SK-N-SH (cell line): Measurements from ENCODE around the gene WNK1. TPM values are rescaled to one million over a fixed set of nuclear protein-coding genes. Genes with fewer than 3 reads are reported as not detected.
"Not testable (repeated sequence)": the region's sequence is repeated elsewhere in the genome, so short reads cannot be mapped to it uniquely, and the experiment has no call there.

ENCODE experiments used
- CTCF ChIA-PET: fragments of 300-600, 350-600 bp; formaldehyde crosslinking; extraction: SDS; loops from one replicate; lab custom pipeline; 2021; lab: Yijun Ruan, JAX
- POLR2A ChIA-PET: fragments of 350-600 bp; sonication (Branson Sonifier 250); formaldehyde crosslinking; extraction: SDS; loops from one replicate; lab custom pipeline; 2020; ENCODE audit warnings: antibody characterized with exemption, inconsistent platforms; lab: Yijun Ruan, JAX
- DNase-seq: peaks from one replicate; pipeline ENCODE4 v3.0.0; 2012
- H2AFZ ChIP-seq: fragments of 200-600 bp; sonication (generic); 2 replicates; pipeline ENCODE4 v1.8.1; 2016; ENCODE audit warnings: antibody characterized with exemption, mild to moderate bottlenecking, low read depth
- H3F3A ChIP-seq: fragments of 200-600 bp; sonication (generic); replicated peaks from 2 replicates; pipeline ENCODE3; 2016; ENCODE audit warnings: antibody characterized with exemption, mild to moderate bottlenecking; ENCODE audit not compliant: insufficient read depth
- H3K27ac ChIP-seq, 2 experiments: fragments of 200-500 bp in 1 of 2; fragments of 200-600 bp in 1 of 2; sonication (Bioruptor generic) in 1 of 2; sonication (generic), shearing (Covaris generic) in 1 of 2; 2 replicates each; pipeline versions ENCODE4 v1.5.1 to v1.6.1; 2014 to 2016; ENCODE audit warnings: low read depth in 2 of 2, inconsistent platforms in 1 of 2, low read length in 1 of 2, mild to moderate bottlenecking in 1 of 2, mixed read lengths in 1 of 2
- H3K27me3 ChIP-seq: fragments of 200-600 bp; sonication (generic), shearing (Covaris generic); 2 replicates; pipeline ENCODE4 v1.6.1; 2016; ENCODE audit warnings: mixed run types; ENCODE audit not compliant: insufficient read depth
- H3K36me3 ChIP-seq, 2 experiments: fragments of 200-500 bp in 1 of 2; fragments of 200-600 bp in 1 of 2; sonication (Bioruptor generic) in 1 of 2; sonication (generic) in 1 of 2; replicated peaks in 1 of 2; 2 replicates each; pipeline versions ENCODE3 to v1.5.1; 2014 to 2016; ENCODE audit warnings: low read length in 1 of 2, mild to moderate bottlenecking in 1 of 2; ENCODE audit not compliant: insufficient read depth in 2 of 2, control insufficient read depth in 1 of 2
- H3K4me1 ChIP-seq, 2 experiments: fragments of 200-500 bp in 1 of 2; fragments of 200-600 bp in 1 of 2; sonication (Bioruptor generic) in 1 of 2; sonication (generic), shearing (Covaris generic) in 1 of 2; 2 replicates each; pipeline versions ENCODE4 v1.5.1 to v1.6.1; 2014 to 2016; ENCODE audit warnings: low read depth in 1 of 2, low read length in 1 of 2, mixed run types in 1 of 2; ENCODE audit not compliant: insufficient read depth in 2 of 2, control insufficient read depth in 1 of 2
- H3K4me2 ChIP-seq: fragments of 200-600 bp; sonication (generic), shearing (Covaris generic); 2 replicates; pipeline ENCODE4 v1.6.1; 2017; ENCODE audit warnings: mixed run types
- H3K4me3 ChIP-seq, 2 experiments: fragments of 200-500 bp in 1 of 2; fragments of 200-600 bp in 1 of 2; sonication (Bioruptor generic) in 1 of 2; sonication (generic), shearing (Covaris generic) in 1 of 2; 2 replicates each; pipeline versions ENCODE4 v1.5.1 to v1.8.1; 2014 to 2016; ENCODE audit warnings: low read depth in 2 of 2, inconsistent platforms in 1 of 2, low read length in 1 of 2, mild to moderate bottlenecking in 1 of 2, mixed read lengths in 1 of 2, moderate library complexity in 1 of 2
- H3K79me2 ChIP-seq: fragments of 200-600 bp; sonication (generic); 2 replicates; pipeline ENCODE4 v1.8.1; 2017; ENCODE audit warnings: mild to moderate bottlenecking; ENCODE audit not compliant: insufficient read depth
- H3K9ac ChIP-seq: fragments of 200-600 bp; sonication (generic); 2 replicates; pipeline ENCODE4 v1.6.1; 2017; ENCODE audit warnings: mixed run types
- H3K9me2 ChIP-seq: fragments of 200-600 bp; sonication (generic); 2 replicates; pipeline ENCODE4 v1.6.1; 2017; ENCODE audit warnings: mixed run types
- H3K9me3 ChIP-seq: fragments of 200-600 bp; sonication (generic); 2 replicates; pipeline ENCODE4 v1.6.1; 2017; ENCODE audit warnings: mixed run types, mild to moderate bottlenecking, moderate library complexity
- H4K20me1 ChIP-seq: fragments of 200-600 bp; sonication (generic); 2 replicates; pipeline ENCODE4 v1.6.1; 2017; ENCODE audit warnings: mild to moderate bottlenecking, mixed run types; ENCODE audit not compliant: insufficient read depth
- ELF1 ChIP-seq: IDR thresholded peaks from 2 replicates; pipeline ENCODE4 v1.4.0; 2012
- FOXM1 ChIP-seq: IDR thresholded peaks from 2 replicates; pipeline ENCODE4 v1.4.0; 2012; ENCODE audit warnings: low read depth, mild to moderate bottlenecking
- GATA2 ChIP-seq: sonication (generic); formaldehyde crosslinking; IDR thresholded peaks from 2 replicates; pipeline ENCODE4 v1.5.0; 2020; ENCODE audit warnings: mild to moderate bottlenecking, missing genetic modification reagents
- MXI1 ChIP-seq: IDR thresholded peaks from 2 replicates; pipeline ENCODE4 v1.6.1; 2012; ENCODE audit warnings: mild to moderate bottlenecking, low read depth, low read length, improper control_type of control experiment
- POLR2AphosphoS5 ChIP-seq: IDR thresholded peaks from 2 replicates; pipeline ENCODE4 v1.6.1; 2012; ENCODE audit warnings: low read depth, low read length
- RCOR1 ChIP-seq: fragments of 150-350 bp; IDR thresholded peaks from 2 replicates; pipeline ENCODE4 v1.6.1; 2017; ENCODE audit warnings: antibody characterized with exemption, low read length
- RFX5 ChIP-seq: IDR thresholded peaks from 2 replicates; pipeline ENCODE4 v1.6.1; 2012; ENCODE audit warnings: mild to moderate bottlenecking, improper control_type of control experiment, low read length
- TAF1 ChIP-seq: IDR thresholded peaks from 2 replicates; pipeline ENCODE4 v1.6.1; 2012; ENCODE audit warnings: low read depth, mild to moderate bottlenecking, low read length, moderate library complexity, borderline replicate concordance
- ZBTB33 ChIP-seq: IDR thresholded peaks from 2 replicates; pipeline ENCODE4 v1.4.0; 2012; ENCODE audit warnings: low read depth, borderline replicate concordance
- WGBS: methylation state at CpG from one replicate; pipeline ENCODE4 v1.1.6; 2017; ENCODE audit warnings: low lambda C conversion rate; 5-methylcytosine and 5-hydroxymethylcytosine counted together
- polyA plus RNA-seq, 3 experiments: library from polyadenylated mRNA; depleted of rRNA; stranded (reverse); fragments of >200 nt; gene quantifications; 2 replicates each; pipeline ENCODE4 v1.2.3, GENCODE V29; 2012

The WNK1 gene
- polyA plus RNA-seq, 1 of the 3 experiments (the other 2 are of a cell fraction): 30.5 TPM

GRCh38 chr12:848882-849527 lies 96.6 kb downstream of the WNK1 start:
- peak overlapping the region; percentile 16 to 62; a peak in 3 of 4 replicates for H3K27ac ChIP-seq
- no peaks in the 10 kb centered on the region for H4K20me1 ChIP-seq
- no peak overlapping the region for H3K4me2 ChIP-seq
- no peak overlapping the region for H2AFZ ChIP-seq
- no peaks in the 10 kb centered on the region for H3K27me3 ChIP-seq
- CTCF ChIA-PET: no interaction called here
- H3K9ac ChIP-seq: no peak overlapping the region
- DNase-seq: no peak
- peaks cover 26% of the 10 kb centered on the region for H3F3A ChIP-seq
- POLR2A ChIA-PET: no interaction called here
- TF ChIP-seq ELF1: no peak
- no peak for TF ChIP-seq GATA2 (CRISPR knock-in tag)
- no peak for TF ChIP-seq POLR2AphosphoS5
- TF ChIP-seq RCOR1: no peak
- no peak for TF ChIP-seq TAF1
- no peak for TF ChIP-seq ZBTB33
- no peak for TF ChIP-seq FOXM1
- TF ChIP-seq MXI1: no peak
- TF ChIP-seq RFX5: no peak
- H3K9me2 ChIP-seq: no peaks in the 10 kb centered on the region
- peaks cover 3 to 30% of the 10 kb centered on the region in 2 experiments; a peak in 3 of 4 replicates for H3K4me1 ChIP-seq
- no peaks in the 10 kb centered on the region for H3K9me3 ChIP-seq
- peaks cover 6% of the 10 kb centered on the region in 2 experiments for H3K36me3 ChIP-seq
- 93% methylated on average over 2 of the region's 2 CpGs for WGBS
- H3K4me3 ChIP-seq: no peak overlapping the region
- peaks cover 83% of the 10 kb centered on the region for H3K79me2 ChIP-seq

- H3K9ac ChIP-seq, POLR2A ChIA-PET, H3K4me3 ChIP-seq, H4K20me1 ChIP-seq, H3K27ac ChIP-seq, H3K27me3 ChIP-seq, H3K9me3 ChIP-seq, DNase-seq, CTCF ChIA-PET, H3K4me2 ChIP-seq, H3K36me3 ChIP-seq, H3K9me2 ChIP-seq, H2AFZ ChIP-seq: not testable (repeated sequence)
- Histone ChIP-seq H3K4me1 (peaks cover 3 to 32% of the 10 kb centered on the region in 2 experiments; a peak in 3 of 4 replicates), H3F3A (peaks cover 26% of the 10 kb centered on the region), H3K79me2 (peaks cover 85% of the 10 kb centered on the region)
- WGBS: 88% methylated on average over 4 of the region's 4 CpGs
Observed at GRCh38 chr12:849733-850437, 97.5 kb downstream of the WNK1 start.
